ENCODE results near the gene NEK1.
"Not testable (repeated sequence)": the region's sequence is repeated elsewhere in the genome, so short reads cannot be mapped to it uniquely, and the experiment has no call there.

NEK1 gene

GRCh38 chr4:169448935-169449334, 163.4 kb downstream of the NEK1 start:
- not testable (repeated sequence) for H4K20me1 ChIP-seq (ENCODE audit: insufficient read depth, low read length, poor library complexity, severe bottlenecking); H2AFZ ChIP-seq (ENCODE audit: low read length); H3K9me2 ChIP-seq (replicated peaks; ENCODE audit: low read depth, low read length); H3K4me3 ChIP-seq (ENCODE audit: low read length, poor library complexity, severe bottlenecking); H3K9me3 ChIP-seq (ENCODE audit: insufficient read depth, low read depth, low read length); H3K79me2 ChIP-seq (ENCODE audit: insufficient read depth, low read length); H3K4me1 ChIP-seq (ENCODE audit: insufficient read depth, low read length, poor library complexity, severe bottlenecking); H3K4me2 ChIP-seq (ENCODE audit: low read depth, low read length, poor library complexity, severe bottlenecking); H3K9ac ChIP-seq (ENCODE audit: low read depth, low read length, poor library complexity, severe bottlenecking); H3K27me3 ChIP-seq (ENCODE audit: insufficient read depth, low read length, poor library complexity, severe bottlenecking); H3F3A ChIP-seq (ENCODE audit: low read depth)
- peaks cover 18% of the 10 kb centered on the region; the same call in 1 of the 2 replicates for H3K36me3 ChIP-seq (ENCODE audit: insufficient read depth, low read length)

GRCh38 chr4:169446824-169447223, 165.6 kb downstream of the NEK1 start:
- TF ChIP-seq EZH2phosphoT487 (IDR thresholded peaks at IDR 0.05; ENCODE audit: borderline replicate concordance) = no peak
- TF ChIP-seq, protein P1, sequence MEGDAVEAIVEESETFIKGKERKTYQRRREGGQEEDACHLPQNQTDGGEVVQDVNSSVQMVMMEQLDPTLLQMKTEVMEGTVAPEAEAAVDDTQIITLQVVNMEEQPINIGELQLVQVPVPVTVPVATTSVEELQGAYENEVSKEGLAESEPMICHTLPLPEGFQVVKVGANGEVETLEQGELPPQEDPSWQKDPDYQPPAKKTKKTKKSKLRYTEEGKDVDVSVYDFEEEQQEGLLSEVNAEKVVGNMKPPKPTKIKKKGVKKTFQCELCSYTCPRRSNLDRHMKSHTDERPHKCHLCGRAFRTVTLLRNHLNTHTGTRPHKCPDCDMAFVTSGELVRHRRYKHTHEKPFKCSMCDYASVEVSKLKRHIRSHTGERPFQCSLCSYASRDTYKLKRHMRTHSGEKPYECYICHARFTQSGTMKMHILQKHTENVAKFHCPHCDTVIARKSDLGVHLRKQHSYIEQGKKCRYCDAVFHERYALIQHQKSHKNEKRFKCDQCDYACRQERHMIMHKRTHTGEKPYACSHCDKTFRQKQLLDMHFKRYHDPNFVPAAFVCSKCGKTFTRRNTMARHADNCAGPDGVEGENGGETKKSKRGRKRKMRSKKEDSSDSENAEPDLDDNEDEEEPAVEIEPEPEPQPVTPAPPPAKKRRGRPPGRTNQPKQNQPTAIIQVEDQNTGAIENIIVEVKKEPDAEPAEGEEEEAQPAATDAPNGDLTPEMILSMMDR (conservative IDR thresholded peaks at IDR 0.05; ENCODE audit: low read length) = no peak
- Histone ChIP-seq H3F3A (ENCODE audit: low read depth) (no peaks in the 10 kb centered on the region), H3K79me2 (ENCODE audit: insufficient read depth, low read length) (no peaks in the 10 kb centered on the region), H3K4me2 (ENCODE audit: low read depth, low read length, poor library complexity, severe bottlenecking) (no peak overlapping the region), H4K20me1 (ENCODE audit: insufficient read depth, low read length, poor library complexity, severe bottlenecking) (no peaks in the 10 kb centered on the region), H3K4me3 (ENCODE audit: low read length, poor library complexity, severe bottlenecking) (no peak overlapping the region), H3K36me3 (ENCODE audit: insufficient read depth, low read length) (peaks cover 18% of the 10 kb centered on the region; the same call in 1 of the 2 replicates), H3K4me1 (ENCODE audit: insufficient read depth, low read length, poor library complexity, severe bottlenecking) (no peaks in the 10 kb centered on the region), H3K27me3 (ENCODE audit: insufficient read depth, low read length, poor library complexity, severe bottlenecking) (no peaks in the 10 kb centered on the region), H2AFZ (ENCODE audit: low read length) (no peak overlapping the region), H3K9me2 (replicated peaks; ENCODE audit: low read depth, low read length) (no peaks in the 10 kb centered on the region), H3K9me3 (ENCODE audit: insufficient read depth, low read depth, low read length) (peaks cover 3% of the 10 kb centered on the region; the same call in 1 of the 2 replicates), H3K9ac (ENCODE audit: low read depth, low read length, poor library complexity, severe bottlenecking) (no peak overlapping the region)

- H3K9me3 ChIP-seq (ENCODE audit: insufficient read depth, low read depth, low read length) = peaks cover 3% of the 10 kb centered on the region; the same call in 1 of the 2 replicates
- H3K4me3 ChIP-seq (ENCODE audit: low read length, poor library complexity, severe bottlenecking) = no peak overlapping the region
- TF ChIP-seq, protein P1 (conservative IDR thresholded peaks at IDR 0.05; ENCODE audit: low read length) = no peak
- TF ChIP-seq EZH2phosphoT487 (IDR thresholded peaks at IDR 0.05; ENCODE audit: borderline replicate concordance) = no peak
- no peaks in the 10 kb centered on the region for H3F3A ChIP-seq (ENCODE audit: low read depth)
- no peaks in the 10 kb centered on the region for H3K4me1 ChIP-seq (ENCODE audit: insufficient read depth, low read length, poor library complexity, severe bottlenecking)
- peaks cover 18% of the 10 kb centered on the region; the same call in 1 of the 2 replicates for H3K36me3 ChIP-seq (ENCODE audit: insufficient read depth, low read length)
- no peak overlapping the region for H3K4me2 ChIP-seq (ENCODE audit: low read depth, low read length, poor library complexity, severe bottlenecking)
- H3K9ac ChIP-seq (ENCODE audit: low read depth, low read length, poor library complexity, severe bottlenecking) = no peak overlapping the region
- no peaks in the 10 kb centered on the region for H3K79me2 ChIP-seq (ENCODE audit: insufficient read depth, low read length)
- no peaks in the 10 kb centered on the region for H4K20me1 ChIP-seq (ENCODE audit: insufficient read depth, low read length, poor library complexity, severe bottlenecking)
- H3K9me2 ChIP-seq (replicated peaks; ENCODE audit: low read depth, low read length) = no peaks in the 10 kb centered on the region
- no peaks in the 10 kb centered on the region for H3K27me3 ChIP-seq (ENCODE audit: insufficient read depth, low read length, poor library complexity, severe bottlenecking)
- no peak overlapping the region for H2AFZ ChIP-seq (ENCODE audit: low read length)
Measured at GRCh38 chr4:169443748-169444147, 168.6 kb downstream of the NEK1 start.

DNA sequence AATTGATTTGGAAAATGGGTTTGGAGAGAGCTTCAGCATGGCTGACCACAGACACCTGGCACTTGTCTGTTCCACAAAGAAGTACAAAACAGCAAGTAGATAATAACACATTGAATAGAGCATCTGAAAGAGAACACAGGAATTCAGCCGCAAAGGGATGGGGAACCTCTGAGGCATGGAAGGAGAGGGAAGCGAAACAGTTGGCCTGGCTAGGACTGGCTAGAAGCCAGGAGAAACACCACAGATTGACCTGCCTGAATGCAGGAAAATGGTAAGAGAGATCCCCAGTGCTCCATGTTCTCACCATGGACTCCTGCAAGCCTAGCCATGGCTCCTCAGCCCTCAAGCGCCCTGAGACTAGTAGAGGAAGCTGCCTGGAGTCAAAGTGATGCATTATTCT, 171.9 kb downstream of the NEK1 start:
- Histone ChIP-seq H3K4me3 (ENCODE audit: low read length, poor library complexity, severe bottlenecking) (no peak overlapping the region), H3F3A (ENCODE audit: low read depth) (no peaks in the 10 kb centered on the region), H3K9me2 (replicated peaks; ENCODE audit: low read depth, low read length) (no peaks in the 10 kb centered on the region), H3K9me3 (ENCODE audit: insufficient read depth, low read depth, low read length) (0 out of 2 replicates have a peak, but pooled peaks cover 3% of the 10 kb centered on the region), H4K20me1 (ENCODE audit: insufficient read depth, low read length, poor library complexity, severe bottlenecking) (no peaks in the 10 kb centered on the region), H3K27me3 (ENCODE audit: insufficient read depth, low read length, poor library complexity, severe bottlenecking) (no peaks in the 10 kb centered on the region), H3K79me2 (ENCODE audit: insufficient read depth, low read length) (no peaks in the 10 kb centered on the region), H3K9ac (ENCODE audit: low read depth, low read length, poor library complexity, severe bottlenecking) (no peak overlapping the region), H3K36me3 (ENCODE audit: insufficient read depth, low read length) (peaks cover 16% of the 10 kb centered on the region; the same call in 1 of the 2 replicates), H3K4me2 (ENCODE audit: low read depth, low read length, poor library complexity, severe bottlenecking) (no peak overlapping the region), H2AFZ (ENCODE audit: low read length) (no peak overlapping the region), H3K4me1 (ENCODE audit: insufficient read depth, low read length, poor library complexity, severe bottlenecking) (no peaks in the 10 kb centered on the region)
- TF ChIP-seq EZH2phosphoT487 (IDR thresholded peaks at IDR 0.05; ENCODE audit: borderline replicate concordance) = no peak
- TF ChIP-seq, protein P1 (conservative IDR thresholded peaks at IDR 0.05; ENCODE audit: low read length) = no peak

Measured in Loucy (cell line).